Activated naive CD4-positive, alpha-beta T cell treated with anti-CD3 and anti-CD28 coated beads for 36 hours (primary cell): ENCODE results near the gene MAB21L3. TPM values are rescaled to one million over a fixed set of nuclear protein-coding genes. Genes with fewer than 3 reads are reported as not detected.

Experiments
- CTCF ChIA-PET: fragments of 350-600 bp; sonication (Branson Sonifier 250); formaldehyde crosslinking; loops from one replicate; lab custom pipeline; 2021; ENCODE audit warnings: antibody characterized with exemption; lab: Charles Lee
- DNase-seq: peaks from one replicate; pipeline ENCODE4 v3.0.0-alpha.2; 2020
- H3K27ac Mint-ChIP-seq: one replicate; pipeline ENCODE4 v1.8.0; 2021; ENCODE audit warnings: mild to moderate bottlenecking, mixed read lengths
- H3K27me3 Mint-ChIP-seq: one replicate; pipeline ENCODE4 v1.8.0; 2021; ENCODE audit warnings: low read depth, mixed read lengths
- H3K36me3 Mint-ChIP-seq: one replicate; pipeline ENCODE4 v1.8.0; 2021; ENCODE audit warnings: low read depth, mixed read lengths
- H3K4me1 Mint-ChIP-seq: one replicate; pipeline ENCODE4 v1.8.0; 2021; ENCODE audit warnings: low read depth, mixed read lengths
- H3K4me3 Mint-ChIP-seq: one replicate; pipeline ENCODE4 v1.8.0; 2021; ENCODE audit warnings: mild to moderate bottlenecking, moderate library complexity, mixed read lengths
- H3K9me3 Mint-ChIP-seq: one replicate; pipeline ENCODE4 v1.8.0; 2021; ENCODE audit warnings: mixed read lengths
- intact Hi-C: fragments of 100-400 bp; cut with micrococcal nuclease; formaldehyde crosslinking; loops from one replicate; pipeline ENCODE4 v1.15.1; 2023
- total RNA-seq, 2 experiments: library from RNA; stranded (reverse); gene quantifications; one replicate each; pipeline ENCODE4 v1.2.3, GENCODE V29; 2021

The MAB21L3 gene
- total RNA-seq, 2 experiments from 2014 or later = not detected

GRCh38 chr1:116147972-116148371 lies 36.8 kb downstream of the MAB21L3 start:
- H3K4me3 Mint-ChIP-seq = no peak overlapping the region
- peaks cover 5% of the 10 kb centered on the region for H3K9me3 Mint-ChIP-seq

GRCh38 chr1:116148967-116149366 lies 37.8 kb downstream of the MAB21L3 start:
- Mint-ChIP-seq H3K4me1 (peaks cover 21% of the 10 kb centered on the region), H3K27me3 (no peaks in the 10 kb centered on the region), H3K27ac (no peak overlapping the region), H3K36me3 (no peaks in the 10 kb centered on the region), H3K4me3 (no peak overlapping the region), H3K9me3 (peaks cover 4% of the 10 kb centered on the region)
- CTCF ChIA-PET = interaction anchor here (0.5 to 13.7 kb wide), 4 partner anchors 9 to 338 kb away, joined by 3 to 396 read pairs (median 46); no protein-coding TSS in a partner anchor
- DNase-seq = no peak
- intact Hi-C loops = no loop called here

More at GRCh38 chr1:116147972-116148371, 36.8 kb downstream of the MAB21L3 start:
- intact Hi-C loops = no loop called here
- CTCF ChIA-PET = interaction anchor here (0.7 to 13.7 kb wide), 3 partner anchors 8 to 339 kb away, joined by 4 to 396 read pairs (median 57); no protein-coding TSS in a partner anchor
- Mint-ChIP-seq H3K36me3 (no peaks in the 10 kb centered on the region), H3K27me3 (no peaks in the 10 kb centered on the region), H3K4me1 (peaks cover 21% of the 10 kb centered on the region), H3K27ac (no peak overlapping the region)
- no peak for DNase-seq

- H3K9me3 Mint-ChIP-seq = no peaks in the 10 kb centered on the region
- peaks cover 21% of the 10 kb centered on the region for H3K4me1 Mint-ChIP-seq
- no peak for DNase-seq
- CTCF ChIA-PET = interaction anchor here (0.6 to 13.7 kb wide), 12 partner anchors 10 to 349 kb away, joined by 3 to 396 read pairs (median 3); no protein-coding TSS in a partner anchor
- intact Hi-C loops = loop anchor here (5.0 kb wide), 2 partner anchors 617 to 912 kb away; partner anchors contain the start of gene TTF2
- no peaks in the 10 kb centered on the region for H3K27me3 Mint-ChIP-seq
- no peaks in the 10 kb centered on the region for H3K36me3 Mint-ChIP-seq
- H3K4me3 Mint-ChIP-seq = no peak overlapping the region
- no peak overlapping the region for H3K27ac Mint-ChIP-seq
Measured at GRCh38 chr1:116150368-116150767, 39.2 kb downstream of the MAB21L3 start.

- no peaks in the 10 kb centered on the region for H3K27me3 Mint-ChIP-seq
- peak overlapping the region; percentile 14 for H3K27ac Mint-ChIP-seq
- H3K9me3 Mint-ChIP-seq = no peaks in the 10 kb centered on the region
- peaks cover 18% of the 10 kb centered on the region for H3K4me1 Mint-ChIP-seq
- intact Hi-C loops = loop anchor here (1.0 to 5.0 kb wide), 7 partner anchors 13 to 910 kb away; partner anchors contain the start of gene TTF2
- H3K36me3 Mint-ChIP-seq = no peaks in the 10 kb centered on the region
- CTCF ChIA-PET = interaction anchor here (0.6 to 6.0 kb wide), 16 partner anchors 9 to 431 kb away, joined by 3 to 57 read pairs (median 4); no protein-coding TSS in a partner anchor
- H3K4me3 Mint-ChIP-seq = peak overlapping the region; percentile 60
- peak; percentile 86 for DNase-seq
Measured at GRCh38 chr1:116151739-116152576, 40.8 kb downstream of the MAB21L3 start.

- CTCF ChIA-PET = interaction anchor here (0.6 to 6.0 kb wide), 15 partner anchors 8 to 347 kb away, joined by 3 to 36 read pairs (median 4); no protein-coding TSS in a partner anchor
- peaks cover 18% of the 10 kb centered on the region for H3K4me1 Mint-ChIP-seq
- H3K36me3 Mint-ChIP-seq = no peaks in the 10 kb centered on the region
- H3K9me3 Mint-ChIP-seq = no peaks in the 10 kb centered on the region
- H3K27ac Mint-ChIP-seq = no peak overlapping the region
- peak overlapping the region; percentile 37 for H3K4me3 Mint-ChIP-seq
- no peaks in the 10 kb centered on the region for H3K27me3 Mint-ChIP-seq
- intact Hi-C loops = loop anchor here (1.0 to 5.0 kb wide), 7 partner anchors 13 to 910 kb away; partner anchors contain the start of gene TTF2
- no peak for DNase-seq
Measured at GRCh38 chr1:116152577-116152943, 41.4 kb downstream of the MAB21L3 start.

- Mint-ChIP-seq H3K4me3 (no peak overlapping the region), H3K4me1 (peaks cover 18% of the 10 kb centered on the region)
Measured at GRCh38 chr1:116152950-116153691, 41.9 kb downstream of the MAB21L3 start.

GRCh38 chr1:116153692-116154031 lies 42.5 kb downstream of the MAB21L3 start:
- no peak for DNase-seq
- intact Hi-C loops = loop anchor here (2.0 to 5.0 kb wide), 3 partner anchors 331 to 909 kb away; partner anchors contain the start of gene TTF2
- H3K36me3 Mint-ChIP-seq = no peaks in the 10 kb centered on the region
- CTCF ChIA-PET = interaction anchor here (0.7 to 6.0 kb wide), 8 partner anchors 8 to 345 kb away, joined by 3 to 36 read pairs (median 10); no protein-coding TSS in a partner anchor
- no peak overlapping the region for H3K4me3 Mint-ChIP-seq
- peaks cover 18% of the 10 kb centered on the region for H3K4me1 Mint-ChIP-seq
- no peak overlapping the region for H3K27ac Mint-ChIP-seq
- H3K27me3 Mint-ChIP-seq = no peaks in the 10 kb centered on the region
- H3K9me3 Mint-ChIP-seq = peaks cover 3% of the 10 kb centered on the region

More at GRCh38 chr1:116152950-116153691, 41.9 kb downstream of the MAB21L3 start:
- CTCF ChIA-PET = interaction anchor here (0.7 to 6.0 kb wide), 8 partner anchors 13 to 346 kb away, joined by 3 to 36 read pairs (median 10); no protein-coding TSS in a partner anchor
- H3K27ac Mint-ChIP-seq = no peak overlapping the region
- DNase-seq = no peak
- peaks cover 1% of the 10 kb centered on the region for H3K9me3 Mint-ChIP-seq
- H3K27me3 Mint-ChIP-seq = no peaks in the 10 kb centered on the region
- intact Hi-C loops = loop anchor here (1.0 to 5.0 kb wide), 7 partner anchors 14 to 909 kb away; partner anchors contain the start of gene TTF2
- H3K36me3 Mint-ChIP-seq = no peaks in the 10 kb centered on the region

- Mint-ChIP-seq H3K9me3 (peaks cover 6% of the 10 kb centered on the region), H3K36me3 (no peaks in the 10 kb centered on the region), H3K4me3 (no peak overlapping the region), H3K4me1 (peaks cover 18% of the 10 kb centered on the region), H3K27me3 (no peaks in the 10 kb centered on the region), H3K27ac (no peak overlapping the region)
- DNase-seq = no peak
- CTCF ChIA-PET = interaction anchor here (0.7 to 6.0 kb wide), 6 partner anchors 9 to 344 kb away, joined by 3 to 36 read pairs (median 12); no protein-coding TSS in a partner anchor
- intact Hi-C loops = loop anchor here (5.0 kb wide), 2 partner anchors 613 to 908 kb away; partner anchors contain the start of gene TTF2
Measured at GRCh38 chr1:116154536-116154935, 43.3 kb downstream of the MAB21L3 start.

GRCh38 chr1:116157096-116157495 lies 45.9 kb downstream of the MAB21L3 start:
- Mint-ChIP-seq H3K36me3 (no peaks in the 10 kb centered on the region), H3K27ac (no peak overlapping the region), H3K4me1 (no peaks in the 10 kb centered on the region), H3K9me3 (peaks cover 7% of the 10 kb centered on the region), H3K27me3 (no peaks in the 10 kb centered on the region), H3K4me3 (no peak overlapping the region)
- DNase-seq = no peak
- intact Hi-C loops = no loop called here
- CTCF ChIA-PET = interaction anchor here (0.7 to 1.6 kb wide), 3 partner anchors 9 to 328 kb away, joined by 3 to 6 read pairs (median 3); no protein-coding TSS in a partner anchor

GRCh38 chr1:116159177-116159576 lies 48.0 kb downstream of the MAB21L3 start:
- Mint-ChIP-seq H3K4me1 (no peaks in the 10 kb centered on the region), H3K9me3 (peaks cover 7% of the 10 kb centered on the region), H3K27me3 (no peaks in the 10 kb centered on the region), H3K36me3 (no peaks in the 10 kb centered on the region), H3K4me3 (no peak overlapping the region), H3K27ac (no peak overlapping the region)
- CTCF ChIA-PET = interaction anchor here (1.3 to 1.7 kb wide), 4 partner anchors 10 to 326 kb away, joined by 3 to 5 read pairs (median 4); no protein-coding TSS in a partner anchor
- DNase-seq = no peak
- intact Hi-C loops = no loop called here

- Mint-ChIP-seq H3K36me3 (no peaks in the 10 kb centered on the region), H3K4me3 (no peak overlapping the region), H3K4me1 (no peaks in the 10 kb centered on the region), H3K27me3 (no peaks in the 10 kb centered on the region), H3K9me3 (peaks cover 7% of the 10 kb centered on the region), H3K27ac (no peak overlapping the region)
- DNase-seq = no peak
- intact Hi-C loops = no loop called here
- CTCF ChIA-PET = interaction anchor here (1.1 to 1.7 kb wide), 5 partner anchors 9 to 326 kb away, joined by 3 to 5 read pairs (median 4); no protein-coding TSS in a partner anchor
Measured at GRCh38 chr1:116159611-116160010, 48.4 kb downstream of the MAB21L3 start.
